ENCODE results near the gene EZR. TPM values are rescaled to one million over a fixed set of nuclear protein-coding genes. Genes with fewer than 3 reads are reported as not detected.

Gene EZR
- total and polyA plus RNA-seq, 2 of the 8 experiments (the other 6 are each of a cell fraction or from before 2014, with no cell fraction given): 122 to 286 TPM

GRCh38 chr6:158784505-158784904, 34.7 kb downstream of the EZR start:
- peaks cover 52 to 98% (median 83%) of the 10 kb centered on the region in 4 experiments for H3K36me3 ChIP-seq (ENCODE audit: control insufficient read depth in 2 of 4, insufficient read depth in 4 of 4, low read length in 3 of 4)

More at GRCh38 chr6:158784505-158784904, 34.7 kb downstream of the EZR start:
- no peak overlapping the region for H3K4ac ChIP-seq (replicated peaks; ENCODE audit: insufficient read length, low read depth, low read length)
- no peak overlapping the region for H4K91ac ChIP-seq (replicated peaks; ENCODE audit: insufficient read length, low read length)
- no peak overlapping the region for H2AK5ac ChIP-seq (ENCODE audit: low read depth, low read length)
- no peak overlapping the region for H3K9ac ChIP-seq (replicated peaks in 1 of 4; ENCODE audit: extremely low read depth in 1 of 4, low read depth in 3 of 4, low read length in 3 of 4)
- H4K5ac ChIP-seq (ENCODE audit: insufficient read length, low read depth, low read length): no peak overlapping the region
- POLR2A ChIA-PET (ENCODE audit: partially characterized antibody): interaction anchor here (1.1 to 2.4 kb wide), 2 partner anchors 11 to 15 kb away, joined by 3 to 8 read pairs; no protein-coding TSS in a partner anchor
- H3K4me3 ChIP-seq (ENCODE audit: extremely low read depth in 1 of 4, insufficient read depth in 2 of 4, low read depth in 3 of 4, low read length in 4 of 4): no peak overlapping the region
- H2BK120ac ChIP-seq (replicated peaks; ENCODE audit: low read depth, low read length): no peak overlapping the region
- no peak overlapping the region for H2BK5ac ChIP-seq (ENCODE audit: low read depth, low read length)
- WGBS, 2 experiments (ENCODE audit: extremely low coverage in 1 of 2, insufficient coverage in 1 of 2, insufficient read length in 1 of 2, insufficient replicate concordance in 2 of 2, low coverage in 1 of 2, low lambda C conversion rate in 2 of 2, missing lambda C conversion rate in 1 of 2): 81% methylated on average over 6 of the region's 6 CpGs; no CpG with 5 or more reads in 1 of the 2 experiments
- no peaks in the 10 kb centered on the region for H3K23me2 ChIP-seq (ENCODE audit: low read depth, low read length)
- H2AFZ ChIP-seq (ENCODE audit: low read length): no peak overlapping the region
- no peak overlapping the region for H2BK12ac ChIP-seq (ENCODE audit: low read depth, low read length)
- no peaks in the 10 kb centered on the region for H3K27me3 ChIP-seq (replicated peaks in 1 of 4; ENCODE audit: control insufficient read depth in 3 of 4, extremely low read depth in 1 of 4, insufficient read depth in 3 of 4, low read length in 3 of 4)
- no peak overlapping the region for H3K56ac ChIP-seq (replicated peaks; ENCODE audit: insufficient read length, low read depth, low read length)
- H4K8ac ChIP-seq (ENCODE audit: extremely low read depth, insufficient read depth, low read length): no peak overlapping the region
- peaks cover 0 to 81% of the 10 kb centered on the region in 2 experiments; a peak in 2 of 4 replicates for H3K79me2 ChIP-seq (ENCODE audit: control insufficient read depth in 1 of 2, insufficient read depth in 2 of 2, low read length in 2 of 2)
- no peak overlapping the region for H3K18ac ChIP-seq (ENCODE audit: extremely low read depth, low read length)
- H3K14ac ChIP-seq (ENCODE audit: insufficient read length): no peak overlapping the region
- no peak overlapping the region for H3K27ac ChIP-seq (ENCODE audit: low read depth, low read length)
- H3K4me1 ChIP-seq (replicated peaks in 1 of 4; ENCODE audit: control insufficient read depth in 3 of 4, insufficient read depth in 4 of 4, low read length in 3 of 4): peaks cover 0 to 2% (median under 1%) of the 10 kb centered on the region in 4 experiments; a peak in 2 of 7 replicates
- FAIRE-seq (no peak), DNase-seq (ENCODE audit: low read depth in 1 of 2, low spot score in 2 of 2) (no peak)
- CTCF ChIA-PET (ENCODE audit: partially characterized antibody): interaction anchor here (0.7 to 4.5 kb wide), 7 partner anchors 10 to 78 kb away, joined by 3 to 17 read pairs (median 4); no protein-coding TSS in a partner anchor
- H2BK20ac ChIP-seq (ENCODE audit: low read length): no peak overlapping the region
- no peak overlapping the region for H3K4me2 ChIP-seq (ENCODE audit: insufficient read depth in 1 of 2, low read depth in 2 of 2, low read length in 2 of 2)
- H4K20me1 ChIP-seq (replicated peaks in 1 of 2; ENCODE audit: control insufficient read depth in 1 of 2, insufficient read depth in 2 of 2, low read length in 2 of 2): peaks cover 7 to 23% of the 10 kb centered on the region in 2 experiments
- H3K79me1 ChIP-seq (ENCODE audit: low read depth, low read length): peaks cover 16% of the 10 kb centered on the region; the same call in 1 of the 2 replicates
- H3K9me3 ChIP-seq (ENCODE audit: insufficient read depth in 2 of 2, low read depth in 1 of 2, low read length in 1 of 2): no peaks in the 10 kb centered on the region
- H3K23ac ChIP-seq (ENCODE audit: insufficient read length): no peak overlapping the region
- no peak overlapping the region for H2BK15ac ChIP-seq (ENCODE audit: low read length)
